H1 (cell line): ENCODE results near the gene PGBD4. TPM values are rescaled to one million over a fixed set of nuclear protein-coding genes. Genes with fewer than 3 reads are reported as not detected.

Experiments
- CTCF ChIA-PET: fragments of 300-600 bp; sonication (Branson Sonifier 250); formaldehyde crosslinking; loops from one replicate; lab custom pipeline; 2021; ENCODE audit not compliant: partially characterized antibody; lab: Charles Lee
- POLR2A ChIA-PET: fragments of 300-600 bp; sonication (Branson Sonifier 250); formaldehyde crosslinking; loops from one replicate; lab custom pipeline; 2021; ENCODE audit warnings: inconsistent platforms; ENCODE audit not compliant: partially characterized antibody; lab: Charles Lee
- DNase-seq, 2 experiments: peaks; one replicate each; pipeline versions ENCODE4 v3.0.0 to v3.0.0-alpha.2; 2010 to 2022; ENCODE audit warnings: low spot score in 2 of 2, low read depth in 1 of 2, mixed read lengths in 1 of 2
- FAIRE-seq: peaks from 2 replicates; lab custom pipeline; 2011; peaks lifted over from hg19 to GRCh38; lab: Jason Lieb, UNC
- H2AFZ ChIP-seq: 2 replicates; pipeline ENCODE4 v1.8.1; 2012; ENCODE audit warnings: low read length, inconsistent platforms
- H2AK5ac ChIP-seq: 2 replicates; pipeline ENCODE4 v1.6.1; 2013; ENCODE audit warnings: low read depth, low read length
- H2BK120ac ChIP-seq: replicated peaks from 2 replicates; pipeline ENCODE3; 2013; ENCODE audit warnings: low read depth, low read length, inconsistent platforms
- H2BK12ac ChIP-seq: 2 replicates; pipeline ENCODE4 v1.6.1; 2013; ENCODE audit warnings: low read depth, low read length
- H2BK15ac ChIP-seq: 2 replicates; pipeline ENCODE4 v1.6.1; 2013; ENCODE audit warnings: low read length
- H2BK20ac ChIP-seq: 2 replicates; pipeline ENCODE4 v1.6.1; 2013; ENCODE audit warnings: low read length
- H2BK5ac ChIP-seq: 2 replicates; pipeline ENCODE4 v1.6.1; 2013; ENCODE audit warnings: low read depth, low read length
- H3K14ac ChIP-seq: 2 replicates; pipeline ENCODE4 v1.6.1; 2013; ENCODE audit warnings: inconsistent platforms; ENCODE audit not compliant: insufficient read length
- H3K18ac ChIP-seq: 2 replicates; pipeline ENCODE4 v1.6.1; 2013; ENCODE audit warnings: low read length; ENCODE audit errors: extremely low read depth
- H3K23ac ChIP-seq: 2 replicates; pipeline ENCODE4 v1.6.1; 2013; ENCODE audit warnings: inconsistent platforms; ENCODE audit not compliant: insufficient read length
- H3K23me2 ChIP-seq: 2 replicates; pipeline ENCODE4 v1.6.1; 2013; ENCODE audit warnings: low read depth, low read length
- H3K27ac ChIP-seq: 2 replicates; pipeline ENCODE4 v1.6.1; 2011; ENCODE audit warnings: low read depth, low read length, inconsistent platforms
- H3K27me3 ChIP-seq, 4 experiments: replicated peaks in 1 of 4; 1 replicate in 1 of 4; 2 replicates in 3 of 4; pipeline versions ENCODE4 v1.6.1 to v1.8.1; 2011 to 2013; ENCODE audit warnings: low read length in 3 of 4, mild to moderate bottlenecking in 3 of 4, inconsistent platforms in 2 of 4, mixed read lengths in 2 of 4, moderate library complexity in 1 of 4; ENCODE audit not compliant: control insufficient read depth in 3 of 4, insufficient read depth in 3 of 4; ENCODE audit errors: extremely low read depth in 1 of 4
- H3K36me3 ChIP-seq, 4 experiments: 2 replicates each; pipeline versions ENCODE4 v1.6.1 to v1.8.1; 2011 to 2013; ENCODE audit warnings: mild to moderate bottlenecking in 4 of 4, low read length in 3 of 4, moderate library complexity in 2 of 4, control low read depth in 1 of 4, inconsistent platforms in 1 of 4; ENCODE audit not compliant: insufficient read depth in 4 of 4, control insufficient read depth in 2 of 4
- H3K4ac ChIP-seq: replicated peaks from 2 replicates; pipeline ENCODE3; 2013; ENCODE audit warnings: low read length, low read depth, mixed read lengths, inconsistent platforms; ENCODE audit not compliant: insufficient read length
- H3K4me1 ChIP-seq, 4 experiments: replicated peaks in 1 of 4; 1 replicate in 1 of 4; 2 replicates in 3 of 4; pipeline versions ENCODE4 v1.6.1 to v1.8.1; 2011 to 2013; ENCODE audit warnings: low read length in 3 of 4, inconsistent platforms in 2 of 4, mixed read lengths in 1 of 4; ENCODE audit not compliant: insufficient read depth in 4 of 4, control insufficient read depth in 3 of 4
- H3K4me2 ChIP-seq, 2 experiments: 2 replicates each; pipeline versions ENCODE4 v1.6.1 to v1.8.1; 2011 to 2013; ENCODE audit warnings: low read depth in 2 of 2, low read length in 2 of 2, control low read depth in 1 of 2, inconsistent platforms in 1 of 2, mild to moderate bottlenecking in 1 of 2; ENCODE audit not compliant: insufficient read depth in 1 of 2
- H3K4me3 ChIP-seq, 4 experiments: fragments of 200-600, 300-600 bp in 1 of 4; sonication (generic), shearing (Covaris generic), sonication (Bioruptor Twin) in 1 of 4; 2 replicates each; pipeline versions ENCODE4 v1.5.1 to v1.8.1; 2011 to 2016; ENCODE audit warnings: low read length in 4 of 4, low read depth in 3 of 4, control low read depth in 2 of 4, inconsistent platforms in 2 of 4, mild to moderate bottlenecking in 2 of 4, mixed read lengths in 1 of 4, moderate library complexity in 1 of 4; ENCODE audit not compliant: insufficient read depth in 2 of 4; ENCODE audit errors: extremely low read depth in 1 of 4
- H3K56ac ChIP-seq: replicated peaks from 2 replicates; pipeline ENCODE3; 2013; ENCODE audit warnings: low read depth, mild to moderate bottlenecking, mixed read lengths, low read length, inconsistent platforms; ENCODE audit not compliant: insufficient read length
- H3K79me1 ChIP-seq: 2 replicates; pipeline ENCODE4 v1.6.1; 2013; ENCODE audit warnings: low read depth, low read length, control low read depth
- H3K79me2 ChIP-seq, 2 experiments: 2 replicates each; pipeline versions ENCODE4 v1.6.1 to v1.8.1; 2012 to 2013; ENCODE audit warnings: low read length in 2 of 2, mild to moderate bottlenecking in 2 of 2, inconsistent platforms in 1 of 2; ENCODE audit not compliant: insufficient read depth in 2 of 2, control insufficient read depth in 1 of 2
- H3K9ac ChIP-seq, 4 experiments: replicated peaks in 1 of 4; 1 replicate in 1 of 4; 2 replicates in 3 of 4; pipeline versions ENCODE4 v1.6.1 to v1.8.1; 2011 to 2013; ENCODE audit warnings: low read depth in 3 of 4, low read length in 3 of 4, control low read depth in 2 of 4, mild to moderate bottlenecking in 2 of 4, moderate library complexity in 2 of 4, inconsistent platforms in 1 of 4; ENCODE audit errors: extremely low read depth in 1 of 4
- H3K9me3 ChIP-seq, 2 experiments: 2 replicates each; pipeline versions ENCODE4 v1.6.1 to v1.8.1; 2012 to 2013; ENCODE audit warnings: mild to moderate bottlenecking in 2 of 2, moderate library complexity in 2 of 2, control low read depth in 1 of 2, inconsistent platforms in 1 of 2, low read depth in 1 of 2, low read length in 1 of 2, mixed read lengths in 1 of 2; ENCODE audit not compliant: insufficient read depth in 2 of 2
- H4K20me1 ChIP-seq, 2 experiments: replicated peaks in 1 of 2; 2 replicates each; pipeline versions ENCODE3 to v1.8.1; 2011 to 2013; ENCODE audit warnings: inconsistent platforms in 2 of 2, low read length in 2 of 2, mild to moderate bottlenecking in 1 of 2; ENCODE audit not compliant: insufficient read depth in 2 of 2, control insufficient read depth in 1 of 2
- H4K5ac ChIP-seq: 2 replicates; pipeline ENCODE4 v1.6.1; 2013; ENCODE audit warnings: low read length, low read depth, mixed read lengths, inconsistent platforms; ENCODE audit not compliant: insufficient read length
- H4K8ac ChIP-seq: 2 replicates; pipeline ENCODE4 v1.8.0; 2013; ENCODE audit warnings: mild to moderate bottlenecking, moderate library complexity, low read length, inconsistent platforms; ENCODE audit not compliant: insufficient read depth; ENCODE audit errors: extremely low read depth
- H4K91ac ChIP-seq: replicated peaks from 2 replicates; pipeline ENCODE3; 2013; ENCODE audit warnings: low read length, mixed read lengths, inconsistent platforms; ENCODE audit not compliant: insufficient read length
- MAFK ChIP-seq: IDR thresholded peaks from 2 replicates; pipeline ENCODE4 v1.6.1; 2012; ENCODE audit warnings: low read depth, mild to moderate bottlenecking, improper control_type of control experiment, low read length
- ZNF274 ChIP-seq: IDR thresholded peaks from 2 replicates; pipeline ENCODE4 v1.7.0; 2012; ENCODE audit warnings: low read length, borderline replicate concordance; ENCODE audit errors: extremely low read depth
- WGBS, 2 experiments: shearing (Covaris generic) in 1 of 2; methylation state at CpG; one replicate each; pipeline versions ENCODE4 v1.1.6 to v1.1.7; 2013 to 2015; ENCODE audit warnings: low lambda C conversion rate in 2 of 2, mixed read lengths in 2 of 2, inconsistent platforms in 1 of 2, low coverage in 1 of 2, missing lambda C conversion rate in 1 of 2; ENCODE audit not compliant: insufficient replicate concordance in 2 of 2, insufficient coverage in 1 of 2, insufficient read length in 1 of 2; ENCODE audit errors: extremely low coverage in 1 of 2, missing lambda C conversion rate in 1 of 2; 5-methylcytosine and 5-hydroxymethylcytosine counted together
- polyA plus RNA-seq, 7 experiments: library from polyadenylated mRNA; depleted of rRNA in 3 of 7; stranded (reverse) in 5 of 7; unstranded in 2 of 7; fragments of >200 nt in 5 of 7; fragments of 200-250 nt in 2 of 7; gene quantifications; 1 replicate in 5 of 7; 2 replicates in 1 of 7; 4 replicates in 1 of 7; pipeline versions ENCODE4 v1.2.1 to v1.2.3, GENCODE V29; 2011 to 2013; ENCODE audit warnings: missing spikeins in 2 of 7, mixed read lengths in 2 of 7
- total RNA-seq: library from RNA; stranded (reverse); fragmentation: NEBNext Ultra II Directional; extraction: Animal tissue kit (Norgen Biotek cat#: 25700); gene quantifications from 2 replicates; pipeline ENCODE4 v1.2.1, GENCODE V29; 2021

Gene PGBD4
- total and polyA plus RNA-seq, 2 of the 8 experiments (the other 6 are each of a cell fraction or from before 2014, with no cell fraction given) = 0.68 to 0.76 TPM

DNA sequence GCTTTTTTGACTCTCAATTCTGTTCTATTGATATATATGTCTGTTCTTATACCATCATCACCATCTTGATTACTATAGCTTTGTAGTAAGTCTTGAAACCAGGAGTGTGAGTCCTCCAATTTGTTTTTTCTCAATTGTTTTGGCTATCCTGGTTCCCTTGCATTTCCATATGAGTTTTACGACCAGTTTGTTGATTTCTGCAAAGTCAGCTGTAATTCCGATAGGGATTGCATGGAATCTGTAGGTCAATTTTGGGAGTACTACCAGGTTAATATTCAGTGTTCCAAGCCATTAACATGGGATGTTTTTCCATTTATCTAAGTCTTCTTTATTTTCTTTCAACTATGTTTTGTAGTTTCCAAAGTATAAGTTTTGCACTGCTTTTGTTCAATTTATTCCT lies 27.0 kb downstream of the PGBD4 start:
- Histone ChIP-seq H3K9ac (no peak overlapping the region), H4K20me1 (no peaks in the 10 kb centered on the region), H3K23me2 (no peaks in the 10 kb centered on the region), H3K4ac (no peak overlapping the region), H3K79me1 (no peaks in the 10 kb centered on the region), H4K91ac (no peak overlapping the region), H3K36me3 (no peaks in the 10 kb centered on the region), H2AFZ (no peak overlapping the region), H3K4me3 (no peak overlapping the region), H2AK5ac (no peak overlapping the region), H3K79me2 (no peaks in the 10 kb centered on the region), H3K56ac (no peak overlapping the region), H3K4me1 (no peaks in the 10 kb centered on the region), H2BK120ac (no peak overlapping the region), H3K27ac (no peak overlapping the region), H2BK5ac (no peak overlapping the region), H4K8ac (no peak overlapping the region), H3K14ac (no peak overlapping the region), H3K27me3 (no peaks in the 10 kb centered on the region), H3K18ac (no peak overlapping the region), H2BK12ac (no peak overlapping the region), H3K9me3 (no peaks in the 10 kb centered on the region), H3K23ac (no peak overlapping the region), H4K5ac (no peak overlapping the region), H2BK20ac (no peak overlapping the region), H2BK15ac (no peak overlapping the region), H3K4me2 (no peak overlapping the region)
- TF ChIP-seq ZNF274 (no peak), MAFK (peak; percentile 52; the same call in 1 of the 2 replicates)
- FAIRE-seq (no peak), DNase-seq (no peak)
- CTCF ChIA-PET = interaction anchor here (1.3 kb wide), 1 partner anchor 19 kb away, joined by 3 read pairs; no protein-coding TSS in a partner anchor
- POLR2A ChIA-PET = interaction anchor here (1.4 kb wide), 1 partner anchor 16 kb away, joined by 5 read pairs; no protein-coding TSS in a partner anchor
- 48% methylated on average over 2 of the region's 2 CpGs; no CpG with 5 or more reads in 1 of the 2 experiments for WGBS, 2 experiments
